GM12878 (cell line): ENCODE results near the gene FMO3. TPM values are rescaled to one million over a fixed set of nuclear protein-coding genes. Genes with fewer than 3 reads are reported as not detected.
A peak's percentile ranks its signal among the peaks of the same experiment; 100 is the strongest.

Experiments used
- ATAC-seq: fragments of 200-7000 bp; cut with Tn5 transposase; 3 replicates; pipeline ENCODE4 v1.9.1; 2020; ENCODE audit warnings: mild to moderate bottlenecking, moderate library complexity
- BruUV-seq: library from RNA; stranded (reverse); fragments of 400-500 nt; replicated peaks from 2 replicates; lab custom pipeline; 2021; lab: Mats Ljungman, UMichigan
- CTCF ChIA-PET: fragments of 300-600 bp; sonication (Branson Sonifier 250); formaldehyde crosslinking; extraction: SDS; loops from one replicate; lab custom pipeline; 2021; ENCODE audit warnings: inconsistent platforms; lab: Yijun Ruan, JAX
- POLR2A ChIA-PET: fragments of 350-600 bp; formaldehyde crosslinking; extraction: SDS; loops from one replicate; lab custom pipeline; 2021; ENCODE audit warnings: inconsistent platforms; lab: Charles Lee
- RAD21 ChIA-PET: fragments of 300-600 bp; sonication (Branson Sonifier 250); formaldehyde crosslinking; loops from one replicate; lab custom pipeline; 2023; ENCODE audit warnings: antibody characterized with exemption; ENCODE audit not compliant: unreplicated experiment; lab: Charles Lee
- SMC1A ChIA-PET: fragments of 300-600 bp; sonication (Branson Sonifier 250); formaldehyde crosslinking; loops from one replicate; lab custom pipeline; 2023; ENCODE audit not compliant: unreplicated experiment, uncharacterized antibody; lab: Charles Lee
- DNase-seq: peaks from one replicate; pipeline ENCODE4 v3.0.0-alpha.2; 2011; ENCODE audit warnings: low read depth, low spot score
- FAIRE-seq: peaks from 3 replicates; lab custom pipeline; 2011; peaks lifted over from hg19 to GRCh38; lab: Jason Lieb, UNC
- H2AFZ ChIP-seq: 2 replicates; pipeline ENCODE4 v1.6.0; 2011; ENCODE audit warnings: low read depth, low read length, control low read depth; ENCODE audit not compliant: control insufficient read depth
- H3K27ac ChIP-seq: 2 replicates; pipeline ENCODE4 v1.5.1; 2011; ENCODE audit warnings: control low read depth; ENCODE audit not compliant: control insufficient read depth, insufficient read depth
- H3K27me3 ChIP-seq, 2 experiments: replicated peaks in 1 of 2; 2 replicates each; pipeline versions ENCODE4 v1.6.0 to v1.6.1; 2011; ENCODE audit warnings: low read length in 1 of 2; ENCODE audit not compliant: control insufficient read depth in 2 of 2, insufficient read depth in 2 of 2
- H3K36me3 ChIP-seq, 2 experiments: 2 replicates each; pipeline ENCODE4 v1.5.1; 2011; ENCODE audit warnings: low read length in 1 of 2; ENCODE audit not compliant: control insufficient read depth in 2 of 2, insufficient read depth in 2 of 2
- H3K4me1 ChIP-seq: 2 replicates; pipeline ENCODE4 v1.6.1; 2011; ENCODE audit warnings: mild to moderate bottlenecking, low read length, moderate library complexity, mixed read lengths; ENCODE audit not compliant: control insufficient read depth, insufficient read depth
- H3K4me2 ChIP-seq: 2 replicates; pipeline ENCODE4 v1.6.0; 2011; ENCODE audit warnings: control low read depth; ENCODE audit not compliant: control insufficient read depth, insufficient read depth
- H3K4me3 ChIP-seq: fragments of 200-600 bp; sonication (generic); 2 replicates; pipeline ENCODE4 v1.5.1; 2016
- H3K79me2 ChIP-seq: 2 replicates; pipeline ENCODE4 v1.6.0; 2011; ENCODE audit warnings: low read length; ENCODE audit not compliant: control insufficient read depth, insufficient read depth
- H3K9ac ChIP-seq: 2 replicates; pipeline ENCODE4 v1.8.0; 2011; ENCODE audit warnings: low read length, control low read depth, mixed read lengths; ENCODE audit not compliant: control insufficient read depth, insufficient read depth
- H3K9me3 ChIP-seq: replicated peaks from 3 replicates; pipeline ENCODE4 v1.5.1; 2011; ENCODE audit warnings: mild to moderate bottlenecking, low read length; ENCODE audit not compliant: control insufficient read depth, insufficient read depth
- H4K20me1 ChIP-seq: 2 replicates; pipeline ENCODE4 v1.6.0; 2011; ENCODE audit not compliant: control insufficient read depth, insufficient read depth
- GABPA ChIP-seq: IDR thresholded peaks from 2 replicates; pipeline ENCODE4 v1.6.1; 2014; ENCODE audit warnings: antibody characterized with exemption, low read depth, mild to moderate bottlenecking, inconsistent platforms
- HCFC1 ChIP-seq: fragments of 150-350 bp; IDR thresholded peaks from 2 replicates; pipeline ENCODE4 v1.6.1; 2014; ENCODE audit warnings: low read length
- HDAC6 ChIP-seq: fragments of 200-600 bp; sonication (generic); IDR thresholded peaks from one replicate; pipeline ENCODE4 v1.8.0; 2017; ENCODE audit warnings: antibody characterized with exemption; ENCODE audit not compliant: unreplicated experiment
- MYC ChIP-seq: IDR thresholded peaks from 2 replicates; pipeline ENCODE4 v1.6.1; 2011; ENCODE audit warnings: mild to moderate bottlenecking, low read length, moderate library complexity, inconsistent platforms; ENCODE audit not compliant: insufficient read depth, insufficient replicate concordance, insufficient read length, severe bottlenecking
- PAX8 ChIP-seq: fragments of 450-650 bp; IDR thresholded peaks from 2 replicates; pipeline ENCODE4 v1.6.1; 2017; ENCODE audit warnings: mild to moderate bottlenecking, moderate library complexity
- POLR2AphosphoS5 ChIP-seq: IDR thresholded peaks from 2 replicates; pipeline ENCODE4 v1.6.1; 2011; ENCODE audit warnings: mild to moderate bottlenecking, low read length, inconsistent platforms
- RFX5 ChIP-seq: IDR thresholded peaks from 2 replicates; pipeline ENCODE4 v1.6.1; 2011; ENCODE audit warnings: low read depth, low read length, improper control_type of control experiment
- SMC3 ChIP-seq: IDR thresholded peaks from 2 replicates; pipeline ENCODE4 v1.6.1; 2011; ENCODE audit warnings: low read length, improper control_type of control experiment, borderline replicate concordance
- SREBF2 ChIP-seq: IDR thresholded peaks from 2 replicates; pipeline ENCODE4 v1.6.1; 2012; ENCODE audit warnings: mild to moderate bottlenecking, low read length
- SRF ChIP-seq, 2 experiments: IDR thresholded peaks; 2 replicates each; pipeline ENCODE4 v1.6.1; 2011; ENCODE audit warnings: low read depth in 2 of 2, low read length in 2 of 2, mild to moderate bottlenecking in 1 of 2, moderate library complexity in 1 of 2
- TCF12 ChIP-seq: IDR thresholded peaks from 2 replicates; pipeline ENCODE4 v1.6.1; 2011; ENCODE audit warnings: low read depth, mild to moderate bottlenecking, low read length
- ZBED1 ChIP-seq: IDR thresholded peaks from 2 replicates; pipeline ENCODE4 v1.6.1; 2016; ENCODE audit warnings: borderline replicate concordance
- ZNF274 ChIP-seq: IDR thresholded peaks from one replicate; pipeline ENCODE4 v1.8.0; 2011; ENCODE audit not compliant: insufficient read length, insufficient read depth
- ZSCAN29 ChIP-seq: fragments of 450-650 bp; IDR thresholded peaks from 2 replicates; pipeline ENCODE4 v1.6.1; 2017; ENCODE audit warnings: mild to moderate bottlenecking, moderate library complexity
- WGBS: methylation state at CpG from one replicate; pipeline ENCODE4 v1.1.6; 2016; ENCODE audit warnings: low lambda C conversion rate; ENCODE audit not compliant: insufficient replicate concordance, insufficient coverage; ENCODE audit errors: missing lambda C conversion rate; 5-methylcytosine and 5-hydroxymethylcytosine counted together
- in situ Hi-C: fragments of 300-500 bp; cut with MboI; formaldehyde crosslinking; loops from 9 replicates; pipeline ENCODE4 v1.14.3; 2018; ENCODE audit warnings: mixed read lengths
- intact Hi-C: fragments of 100-400 bp; cut with micrococcal nuclease; formaldehyde crosslinking; loops from one replicate; pipeline ENCODE4 v1.14.2; 2022; ENCODE audit not compliant: unreplicated experiment
- polyA plus RNA-seq, 11 experiments: library from polyadenylated mRNA; depleted of rRNA in 4 of 11; unstranded in 6 of 11; stranded (reverse) in 5 of 11; fragments of >200 nt; fragmentation: Nextera tagmentation in 4 of 11; fragmentation: Illumina TruSeq in 1 of 11; extraction: Ambion mirVana in 4 of 11; extraction: Trizol in 1 of 11; gene quantifications; 1 replicate in 1 of 11; 2 replicates in 10 of 11; pipeline versions ENCODE4 v1.2.1 to v1.2.3, GENCODE V29; 2011 to 2016; ENCODE audit warnings: inconsistent platforms in 2 of 11, missing spikeins in 2 of 11, low read depth in 1 of 11
- total RNA-seq, 4 experiments: library from RNA; depleted of rRNA in 3 of 4; stranded (reverse); fragments of >200 nt in 3 of 4; fragmentation: Illumina TruSeq in 1 of 4; extraction: Trizol in 1 of 4; gene quantifications; 2 replicates each; pipeline versions ENCODE4 v1.2.1 to v1.2.3, GENCODE V29; 2013 to 2021

Gene FMO3
- total and polyA plus RNA-seq, 10 of the 15 experiments (the other 5 are each of a cell fraction or from before 2014, with no cell fraction given): 0.08 to 0.10 TPM; not detected in 8

GRCh38 chr1:171159148-171159547, 68.4 kb downstream of the FMO3 start:
- DNase-seq (no peak), FAIRE-seq (no peak), ATAC-seq (no peak)
- H3K4me1 ChIP-seq: no peaks in the 10 kb centered on the region
- ChIA-PET POLR2A (no interaction called here), CTCF (no interaction called here), SMC1A (interaction anchor here (0.6 kb wide), 1 partner anchor 88 kb away, joined by 4 read pairs; no protein-coding TSS in a partner anchor), RAD21 (no interaction called here)
- no peaks in the 10 kb centered on the region for H4K20me1 ChIP-seq
- no peaks in the 10 kb centered on the region for H3K9me3 ChIP-seq
- H3K4me3 ChIP-seq: no peak overlapping the region
- no peaks in the 10 kb centered on the region for H3K27me3 ChIP-seq
- WGBS: 7% methylated on average over 2 of the region's 2 CpGs
- TF ChIP-seq SREBF2: no peak
- H2AFZ ChIP-seq: no peak overlapping the region
- BruUV-seq: no TSS peak
- no peaks in the 10 kb centered on the region for H3K79me2 ChIP-seq
- H3K4me2 ChIP-seq: no peak overlapping the region
- H3K9ac ChIP-seq: no peak overlapping the region
- H3K27ac ChIP-seq: no peak overlapping the region
- in situ Hi-C loops (no loop called here), intact Hi-C loops (no loop called here)
- no peaks in the 10 kb centered on the region for H3K36me3 ChIP-seq

- ChIA-PET SMC1A (no interaction called here), POLR2A (no interaction called here), RAD21 (no interaction called here), CTCF (no interaction called here)
- H3K9ac ChIP-seq: no peak overlapping the region
- H2AFZ ChIP-seq: no peak overlapping the region
- no peak overlapping the region for H3K27ac ChIP-seq
- H3K4me3 ChIP-seq: no peak overlapping the region
- H3K27me3 ChIP-seq: no peaks in the 10 kb centered on the region
- ATAC-seq (no peak), FAIRE-seq (no peak), DNase-seq (peak; percentile 4)
- no TSS peak for BruUV-seq
- no peaks in the 10 kb centered on the region for H3K4me1 ChIP-seq
- no peak overlapping the region for H3K4me2 ChIP-seq
- no peaks in the 10 kb centered on the region for H3K9me3 ChIP-seq
- 4% methylated on average over 3 of the region's 3 CpGs for WGBS
- H3K79me2 ChIP-seq: no peaks in the 10 kb centered on the region
- intact Hi-C loops (no loop called here), in situ Hi-C loops (no loop called here)
- no peak for TF ChIP-seq POLR2AphosphoS5
- no peak for TF ChIP-seq ZBED1
- no peak for TF ChIP-seq HCFC1
- no peak for TF ChIP-seq TCF12
- TF ChIP-seq ZSCAN29: no peak
- TF ChIP-seq HDAC6: no peak
- TF ChIP-seq MYC: no peak
- no peak for TF ChIP-seq SMC3
- TF ChIP-seq RFX5: no peak
- TF ChIP-seq PAX8: no peak
- no peak for TF ChIP-seq ZNF274
- TF ChIP-seq GABPA: no peak
- no peak for TF ChIP-seq SRF (IDR thresholded peaks at IDR 0.05; ENCODE audit: low read depth in 2 of 2, low read length in 2 of 2)
- no peaks in the 10 kb centered on the region for H4K20me1 ChIP-seq
- no peaks in the 10 kb centered on the region for H3K36me3 ChIP-seq
Measured at GRCh38 chr1:171160211-171160610, 69.5 kb downstream of the FMO3 start.
